ENCODE results near the gene CHORDC1.

CHORDC1 gene

DNA sequence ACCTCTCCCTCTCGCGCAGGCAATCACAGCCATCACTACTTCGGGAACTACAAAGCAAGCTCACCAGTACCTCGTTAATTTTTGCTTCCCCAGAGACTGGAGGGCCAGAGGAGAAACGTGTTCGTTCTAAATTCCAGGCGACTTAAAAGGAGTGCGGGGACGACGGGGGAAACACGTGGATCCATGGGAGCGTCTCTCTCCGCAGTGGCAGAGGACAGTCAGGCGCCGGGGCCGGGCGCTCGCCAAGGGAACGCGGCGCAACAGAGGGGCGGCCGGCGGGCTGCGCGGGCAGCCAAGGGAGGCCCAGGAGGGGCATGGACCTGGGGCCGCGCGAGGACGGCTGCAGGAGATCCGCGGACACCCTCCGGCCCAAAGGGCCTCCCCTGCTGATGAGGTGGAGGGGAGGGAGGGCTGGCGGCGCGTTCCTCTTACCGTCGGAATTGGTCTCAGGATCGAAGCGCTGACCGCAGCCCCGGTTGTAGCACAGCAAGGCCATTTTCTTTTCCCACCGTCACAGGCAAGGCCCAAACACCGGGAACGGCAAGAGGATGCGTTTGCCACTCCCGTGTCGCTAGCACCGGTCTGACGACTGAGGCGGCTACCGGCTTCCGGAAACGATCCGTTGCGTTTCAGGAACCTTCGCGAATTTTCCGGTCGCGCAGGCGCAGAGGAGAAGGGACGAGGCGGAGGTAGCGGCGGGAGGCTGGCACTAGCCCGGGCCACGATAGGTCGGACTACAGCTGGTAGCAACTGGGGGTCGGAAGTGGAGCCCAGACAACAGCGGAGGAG is at the start of gene CHORDC1:
CHORDC1 (minus strand) TSS at position 591 of the 789 bp plus-strand sequence; CDS start at position 496, 95 bp downstream.
- DNase-seq (ENCODE audit: low read depth), result peak; percentile 76
- TF ChIP-seq, protein P1, sequence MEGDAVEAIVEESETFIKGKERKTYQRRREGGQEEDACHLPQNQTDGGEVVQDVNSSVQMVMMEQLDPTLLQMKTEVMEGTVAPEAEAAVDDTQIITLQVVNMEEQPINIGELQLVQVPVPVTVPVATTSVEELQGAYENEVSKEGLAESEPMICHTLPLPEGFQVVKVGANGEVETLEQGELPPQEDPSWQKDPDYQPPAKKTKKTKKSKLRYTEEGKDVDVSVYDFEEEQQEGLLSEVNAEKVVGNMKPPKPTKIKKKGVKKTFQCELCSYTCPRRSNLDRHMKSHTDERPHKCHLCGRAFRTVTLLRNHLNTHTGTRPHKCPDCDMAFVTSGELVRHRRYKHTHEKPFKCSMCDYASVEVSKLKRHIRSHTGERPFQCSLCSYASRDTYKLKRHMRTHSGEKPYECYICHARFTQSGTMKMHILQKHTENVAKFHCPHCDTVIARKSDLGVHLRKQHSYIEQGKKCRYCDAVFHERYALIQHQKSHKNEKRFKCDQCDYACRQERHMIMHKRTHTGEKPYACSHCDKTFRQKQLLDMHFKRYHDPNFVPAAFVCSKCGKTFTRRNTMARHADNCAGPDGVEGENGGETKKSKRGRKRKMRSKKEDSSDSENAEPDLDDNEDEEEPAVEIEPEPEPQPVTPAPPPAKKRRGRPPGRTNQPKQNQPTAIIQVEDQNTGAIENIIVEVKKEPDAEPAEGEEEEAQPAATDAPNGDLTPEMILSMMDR (IDR thresholded peaks at IDR 0.05; ENCODE audit: low read depth, low read length, missing control alignments), result no peak
- peak within 1 kb of the TSS; percentile 98 for H3K4me3 ChIP-seq (ENCODE audit: low read depth, low read length)

GRCh38 chr11:90257158-90257525 is 34.3 kb upstream of the CHORDC1 start:
- no peak overlapping the region for H3K4me3 ChIP-seq (ENCODE audit: low read depth, low read length)
- TF ChIP-seq, protein P1 (IDR thresholded peaks at IDR 0.05; ENCODE audit: low read depth, low read length, missing control alignments), result no peak
- DNase-seq (ENCODE audit: low read depth), result no peak

DNA sequence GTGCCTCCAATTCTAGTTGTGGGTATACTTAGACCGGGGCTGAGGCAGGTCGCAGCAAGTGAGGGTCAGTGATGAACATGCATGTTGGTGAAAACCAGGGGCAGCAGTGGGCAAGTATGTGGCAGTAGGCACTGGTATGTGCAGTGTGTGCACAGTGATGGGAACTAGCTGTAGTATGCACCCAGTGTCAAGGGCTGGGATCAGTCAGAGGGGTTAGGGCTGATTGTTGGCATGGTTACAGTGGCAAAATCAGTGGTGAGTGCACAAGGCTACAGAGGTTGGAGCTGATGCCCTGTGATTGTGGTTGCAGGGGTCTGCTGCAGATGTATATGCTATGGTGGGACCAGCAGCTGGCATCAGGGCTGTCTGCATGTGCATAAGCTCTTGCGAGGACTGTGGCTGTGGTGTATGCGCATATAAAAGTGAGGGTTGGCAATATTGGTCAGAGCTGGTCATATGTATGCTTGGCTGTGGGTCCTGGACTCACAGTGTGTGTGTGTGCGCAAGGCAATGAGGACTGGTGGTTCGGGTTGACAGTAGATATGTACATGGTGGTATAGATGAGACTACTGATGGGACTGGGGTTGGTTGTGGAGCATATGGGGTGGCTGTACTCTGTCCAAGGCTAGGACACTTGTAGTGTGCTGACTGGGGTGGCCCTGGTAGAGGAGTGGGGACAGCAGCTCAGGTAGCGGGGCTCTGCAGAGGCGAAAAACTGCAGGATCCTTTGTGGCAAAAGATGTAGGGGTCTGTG is 33.7 kb upstream of the CHORDC1 start:
- TF ChIP-seq, protein P1 (IDR thresholded peaks at IDR 0.05; ENCODE audit: low read depth, low read length, missing control alignments), result no peak
- DNase-seq (ENCODE audit: low read depth), result no peak
- H3K4me3 ChIP-seq (ENCODE audit: low read depth, low read length), result no peak overlapping the region

- TF ChIP-seq, protein P1 (IDR thresholded peaks at IDR 0.05; ENCODE audit: low read depth, low read length, missing control alignments), result no peak
- no peak for DNase-seq (ENCODE audit: low read depth)
- H3K4me3 ChIP-seq (ENCODE audit: low read depth, low read length), result no peak overlapping the region
Observed at GRCh38 chr11:90254065-90254464, 31.2 kb upstream of the CHORDC1 start.

DNA sequence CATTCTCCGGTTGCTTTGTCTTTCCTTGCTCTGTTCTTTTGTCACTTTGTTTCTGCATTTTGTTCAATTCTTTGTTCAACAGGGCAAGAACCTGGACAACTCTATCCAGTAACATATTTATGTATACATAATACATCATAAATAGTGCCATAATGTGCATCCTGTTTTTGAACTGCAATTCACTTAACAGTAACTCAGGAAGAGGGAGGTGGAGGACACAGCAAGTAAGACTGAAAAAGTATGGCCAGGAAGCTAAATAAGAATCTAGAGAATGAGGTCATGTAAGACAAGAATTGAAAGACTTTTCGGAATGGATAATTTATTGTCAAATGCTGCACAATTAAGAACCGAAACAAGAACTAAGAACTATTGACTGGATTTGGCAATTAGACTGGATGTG is 29.2 kb upstream of the CHORDC1 start:
- TF ChIP-seq, protein P1 (IDR thresholded peaks at IDR 0.05; ENCODE audit: low read depth, low read length, missing control alignments), result no peak
- no peak for DNase-seq (ENCODE audit: low read depth)
- no peak overlapping the region for H3K4me3 ChIP-seq (ENCODE audit: low read depth, low read length)

DNA sequence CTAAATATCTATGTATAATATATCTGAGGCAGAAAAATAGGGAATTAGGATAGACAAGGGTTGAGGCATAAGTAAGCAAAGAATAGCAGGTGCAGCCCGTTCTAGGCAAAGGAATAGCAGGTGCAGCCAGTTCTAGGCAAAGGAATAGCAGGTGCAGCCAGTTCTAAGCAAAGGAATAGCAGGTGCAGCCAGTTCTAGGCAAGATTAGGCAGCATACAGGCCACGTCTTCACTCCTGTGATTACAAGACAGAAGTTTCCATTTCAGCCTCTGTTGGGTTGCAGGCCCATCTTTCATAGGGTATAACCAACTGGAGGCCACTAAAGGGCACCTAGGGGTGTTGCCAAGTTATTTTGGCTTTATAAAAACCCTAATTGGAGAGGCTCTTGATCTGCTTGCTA is 28.8 kb upstream of the CHORDC1 start:
- DNase-seq (ENCODE audit: low read depth), result no peak
- H3K4me3 ChIP-seq (ENCODE audit: low read depth, low read length), result no peak overlapping the region
- TF ChIP-seq, protein P1 (IDR thresholded peaks at IDR 0.05; ENCODE audit: low read depth, low read length, missing control alignments), result no peak
